Gastroesophageal sphincter (tissue), 4 donors: ENCODE results near the gene PHRF1. TPM values are rescaled to one million over a fixed set of nuclear protein-coding genes. Genes with fewer than 3 reads are reported as not detected.

ENCODE experiments used
- ATAC-seq: fragments of 150-250 bp; one replicate; pipeline ENCODE4 v1.9.1; 2016; ENCODE audit warnings: mild to moderate bottlenecking, moderate library complexity
- H3K27ac ChIP-seq, 4 donors: fragments of 200-600 bp; sonication (generic) in 3 of 4; 1 replicate in 3 of 4; 2 replicates in 1 of 4; pipeline ENCODE4 v1.5.1; 2016 to 2019
- H3K27me3 ChIP-seq: fragments of 200-600 bp; sonication (generic); one replicate; pipeline ENCODE4 v1.5.1; 2019
- H3K36me3 ChIP-seq, 2 donors: fragments of 200-600 bp; sonication (generic); one replicate each; pipeline ENCODE4 v1.5.1; 2019; ENCODE audit warnings: control low read depth in 1 of 2
- H3K4me1 ChIP-seq, 3 donors: fragments of 200-600 bp; sonication (generic); 1 replicate in 2 of 3; 2 replicates in 1 of 3; pipeline ENCODE4 v1.5.1; 2016 to 2019; ENCODE audit warnings: control low read depth in 2 of 3
- H3K4me3 ChIP-seq, 2 donors: fragments of 200-600 bp; sonication (generic); one replicate each; pipeline ENCODE4 v1.5.1; 2019; ENCODE audit warnings: mild to moderate bottlenecking in 1 of 2, moderate library complexity in 1 of 2
- H3K9me3 ChIP-seq, 3 donors: fragments of 200-600 bp; sonication (generic); one replicate each; pipeline ENCODE4 v1.5.1; 2017 to 2019; ENCODE audit warnings: control low read depth in 2 of 3
- CTCF ChIP-seq, 4 experiments: fragments of 200-600 bp in 2 of 4; fragments of 450-650 bp in 2 of 4; sonication (generic) in 1 of 4; IDR thresholded peaks; one replicate each; pipeline ENCODE4 v1.5.1; 2017 to 2019; ENCODE audit warnings: antibody characterized with exemption in 4 of 4, mild to moderate bottlenecking in 2 of 4, moderate library complexity in 2 of 4
- EP300 ChIP-seq: sonication (generic); formaldehyde crosslinking; IDR thresholded peaks from one replicate; pipeline ENCODE4 v1.6.1; 2017; ENCODE audit warnings: antibody characterized with exemption, mild to moderate bottlenecking
- POLR2A ChIP-seq, 2 donors: fragments of 450-650 bp; IDR thresholded peaks; one replicate each; pipeline ENCODE4 v1.6.1; 2017; ENCODE audit warnings: antibody characterized with exemption in 2 of 2, mild to moderate bottlenecking in 2 of 2, moderate library complexity in 1 of 2
- POLR2AphosphoS5 ChIP-seq: sonication (generic); formaldehyde crosslinking; IDR thresholded peaks from one replicate; pipeline ENCODE4 v1.6.1; 2017; ENCODE audit warnings: antibody characterized with exemption
- WGBS, 2 donors: methylation state at CpG; one replicate each; pipeline ENCODE4 v1.1.5; 2018; ENCODE audit warnings: low coverage in 1 of 2; 5-methylcytosine and 5-hydroxymethylcytosine counted together
- total RNA-seq, 4 donors: library from RNA; depleted of rRNA; stranded (reverse); fragments of >200 nt; gene quantifications; one replicate each; pipeline ENCODE4 v1.1.0, GENCODE V29; 2016

PHRF1 gene
- total RNA-seq, 4 donors from 2014 or later: 18.0 to 28.0 (median 25.1) TPM

- Histone ChIP-seq H3K4me1 (peaks cover 0 to 37% (median 0%) of the 10 kb centered on the region in 3 donors), H3K4me3 (peak overlapping the region in 1 of 2 donors; percentile 16), H3K27me3 (peaks cover 28% of the 10 kb centered on the region), H3K9me3 (no peaks in the 10 kb centered on the region), H3K27ac (no peak overlapping the region), H3K36me3 (peaks cover 0 to 20% of the 10 kb centered on the region in 2 donors)
- TF ChIP-seq EP300 (no peak), POLR2A (IDR thresholded peaks at IDR 0.05) (no peak), POLR2AphosphoS5 (no peak), CTCF (IDR thresholded peaks at IDR 0.05) (no peak)
- ATAC-seq: no peak
- WGBS, 2 donors: 63% methylated on average over 4 of the region's 28 CpGs; no CpG with 5 or more reads in 1 of the 2 donors
Observed at GRCh38 chr11:627308-627576, 51.0 kb downstream of the PHRF1 start.

GRCh38 chr11:628056-628455 is 51.8 kb downstream of the PHRF1 start:
- Histone ChIP-seq H3K27ac (peak overlapping the region in 1 of 4 donors; percentile 65), H3K9me3 (no peaks in the 10 kb centered on the region), H3K27me3 (peaks cover 28% of the 10 kb centered on the region), H3K36me3 (peaks cover 0 to 12% of the 10 kb centered on the region in 2 donors), H3K4me3 (no peak overlapping the region), H3K4me1 (peaks cover 0 to 37% (median 0%) of the 10 kb centered on the region in 3 donors)
- TF ChIP-seq POLR2A (IDR thresholded peaks at IDR 0.05): no peak
- no peak for TF ChIP-seq CTCF (IDR thresholded peaks at IDR 0.05)
- TF ChIP-seq POLR2AphosphoS5: no peak
- no peak for TF ChIP-seq EP300
- ATAC-seq: no peak
- WGBS, 2 donors: 95% methylated on average over 11 of the region's 31 CpGs; no CpG with 5 or more reads in 1 of the 2 donors

- peak; percentile 62 for ATAC-seq
- H3K4me3 ChIP-seq: no peak overlapping the region
- peak overlapping the region in 2 of 4 donors; percentile 59 to 65 for H3K27ac ChIP-seq
- H3K36me3 ChIP-seq: peaks cover 0 to 3% of the 10 kb centered on the region in 2 donors
- peaks cover 0 to 37% (median 0%) of the 10 kb centered on the region in 3 donors for H3K4me1 ChIP-seq
- WGBS, 2 donors: 0 to 21% methylated on average over 1 to 9 of the region's 10 CpGs
- no peaks in the 10 kb centered on the region for H3K9me3 ChIP-seq
- TF ChIP-seq CTCF (IDR thresholded peaks at IDR 0.05): peak in 3 of 4 experiments; percentile 32 to 48 (median 42)
- no peak for TF ChIP-seq EP300
- H3K27me3 ChIP-seq: peaks cover 27% of the 10 kb centered on the region
Observed at GRCh38 chr11:629237-629583, 52.9 kb downstream of the PHRF1 start.

- H3K36me3 ChIP-seq: no peaks in the 10 kb centered on the region
- no peak overlapping the region for H3K27ac ChIP-seq
- H3K9me3 ChIP-seq: no peaks in the 10 kb centered on the region
- no peak for ATAC-seq
- peaks cover 0 to 36% (median 0%) of the 10 kb centered on the region in 3 donors for H3K4me1 ChIP-seq
- peaks cover 10% of the 10 kb centered on the region for H3K27me3 ChIP-seq
- WGBS, 2 donors: 86 to 92% methylated on average over 2 to 3 of the region's 5 CpGs
- TF ChIP-seq POLR2AphosphoS5: no peak
- no peak for TF ChIP-seq POLR2A (IDR thresholded peaks at IDR 0.05)
- no peak for TF ChIP-seq EP300
- TF ChIP-seq CTCF (IDR thresholded peaks at IDR 0.05): no peak
- H3K4me3 ChIP-seq: no peak overlapping the region
Observed at GRCh38 chr11:630871-631270, 54.6 kb downstream of the PHRF1 start.

GRCh38 chr11:635945-636510 is 59.8 kb downstream of the PHRF1 start:
- H3K4me3 ChIP-seq: no peak overlapping the region
- TF ChIP-seq POLR2A (IDR thresholded peaks at IDR 0.05) (no peak), EP300 (no peak), CTCF (IDR thresholded peaks at IDR 0.05) (no peak), POLR2AphosphoS5 (no peak)
- H3K27ac ChIP-seq: no peak overlapping the region
- 68 to 73% methylated on average over 9 to 10 of the region's 22 CpGs for WGBS, 2 donors
- no peaks in the 10 kb centered on the region for H3K9me3 ChIP-seq
- ATAC-seq: no peak
- H3K27me3 ChIP-seq: peaks cover 43% of the 10 kb centered on the region
- peaks cover 0 to 12% of the 10 kb centered on the region in 2 donors for H3K36me3 ChIP-seq
- peaks cover 0 to 42% (median 11%) of the 10 kb centered on the region in 3 donors for H3K4me1 ChIP-seq
